ENCODE data around the gene TLDC2.
"Not testable (repeated sequence)": the region's sequence is repeated elsewhere in the genome, so short reads cannot be mapped to it uniquely, and the experiment has no call there.

Gene TLDC2

GRCh38 chr20:36866681-36867495 lies 9.1 kb upstream of the TLDC2 start:
- no peak for TF ChIP-seq GATA1 (IDR thresholded peaks at IDR 0.05; ENCODE audit: low read depth, low read length)
- no peak for TF ChIP-seq POLR2A (IDR thresholded peaks at IDR 0.05; ENCODE audit: low read length)
- DNase-seq: no peak

- DNase-seq: no peak
- TF ChIP-seq GATA1 (IDR thresholded peaks at IDR 0.05; ENCODE audit: low read depth, low read length) (no peak), POLR2A (IDR thresholded peaks at IDR 0.05; ENCODE audit: low read length) (no peak)
These were observed 4.0 kb upstream of the TLDC2 start for GRCh38 chr20:36871640-36872570.

DNA sequence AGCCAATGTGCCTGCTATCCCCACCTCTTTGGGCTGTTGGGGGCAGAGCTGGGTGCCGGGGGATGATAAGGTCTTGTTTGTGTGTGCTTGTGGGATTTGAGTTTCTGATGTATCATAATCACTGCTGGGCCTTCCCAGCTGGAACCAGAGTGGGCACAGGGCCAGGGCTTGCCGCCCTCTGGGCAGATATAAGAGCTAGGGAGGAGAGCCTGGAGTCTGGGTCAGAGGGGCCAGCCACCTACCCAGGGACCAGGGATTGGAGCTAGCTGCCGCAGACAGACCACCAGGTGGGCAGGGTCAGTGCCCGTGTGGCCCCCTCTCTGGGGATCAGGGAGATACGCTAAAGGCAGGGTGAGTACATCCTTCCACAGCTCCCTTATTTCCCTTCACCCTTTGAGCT lies 3.1 kb upstream of the TLDC2 start:
- TF ChIP-seq POLR2A (IDR thresholded peaks at IDR 0.05; ENCODE audit: low read length): no peak
- no peak for TF ChIP-seq GATA1 (IDR thresholded peaks at IDR 0.05; ENCODE audit: low read depth, low read length)
- peak; percentile 12 to 49 for DNase-seq

- TF ChIP-seq POLR2A (IDR thresholded peaks at IDR 0.05; ENCODE audit: low read length) (no peak), GATA1 (IDR thresholded peaks at IDR 0.05; ENCODE audit: low read depth, low read length) (no peak)
- DNase-seq: peak; percentile 11 to 30
These were observed 2.3 kb upstream of the TLDC2 start for GRCh38 chr20:36873498-36874189.

DNA sequence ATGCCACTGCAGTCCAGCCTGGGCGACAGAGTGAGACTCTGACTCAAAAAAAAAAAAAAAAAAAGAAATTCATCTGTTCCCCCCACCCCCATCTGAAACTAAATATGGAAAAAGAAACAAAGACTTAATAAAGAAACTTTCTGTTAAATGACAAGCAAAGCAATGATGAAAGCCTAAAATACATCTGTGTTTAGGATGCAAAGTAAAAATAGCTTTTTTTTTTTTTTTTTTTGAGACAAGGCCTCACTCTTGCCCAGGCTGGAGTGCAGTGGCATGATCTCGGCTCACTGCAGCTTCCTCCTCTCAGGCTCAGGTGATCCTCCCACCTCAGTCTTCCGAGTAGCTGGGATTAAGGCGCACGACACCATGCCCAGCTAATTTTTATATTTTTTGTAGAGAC lies 845 bp upstream of the TLDC2 start:
- DNase-seq: not testable (repeated sequence)

GRCh38 chr20:36876473-36876833 lies 515 bp downstream of the TLDC2 start:
- TF ChIP-seq GATA1 (IDR thresholded peaks at IDR 0.05; ENCODE audit: low read depth, low read length): no peak
- no peak for TF ChIP-seq POLR2A (IDR thresholded peaks at IDR 0.05; ENCODE audit: low read length)
- no peak for DNase-seq

GRCh38 chr20:36878941-36879340 lies 3.0 kb downstream of the TLDC2 start:
- TF ChIP-seq POLR2A (IDR thresholded peaks at IDR 0.05; ENCODE audit: low read length) (no peak), GATA1 (IDR thresholded peaks at IDR 0.05; ENCODE audit: low read depth, low read length) (no peak)
- DNase-seq: no peak

GRCh38 chr20:36880741-36881250 lies 4.9 kb downstream of the TLDC2 start:
- DNase-seq: no peak
- no peak for TF ChIP-seq GATA1 (IDR thresholded peaks at IDR 0.05; ENCODE audit: low read depth, low read length)
- no peak for TF ChIP-seq POLR2A (IDR thresholded peaks at IDR 0.05; ENCODE audit: low read length)

GRCh38 chr20:36881331-36881730 lies 5.4 kb downstream of the TLDC2 start:
- no peak for DNase-seq
- TF ChIP-seq POLR2A (IDR thresholded peaks at IDR 0.05; ENCODE audit: low read length): no peak
- TF ChIP-seq GATA1 (IDR thresholded peaks at IDR 0.05; ENCODE audit: low read depth, low read length): no peak

- TF ChIP-seq POLR2A (IDR thresholded peaks at IDR 0.05; ENCODE audit: low read length) (no peak), GATA1 (IDR thresholded peaks at IDR 0.05; ENCODE audit: low read depth, low read length) (no peak)
- DNase-seq: no peak
These were observed 6.0 kb downstream of the TLDC2 start for GRCh38 chr20:36881888-36882287.

DNA sequence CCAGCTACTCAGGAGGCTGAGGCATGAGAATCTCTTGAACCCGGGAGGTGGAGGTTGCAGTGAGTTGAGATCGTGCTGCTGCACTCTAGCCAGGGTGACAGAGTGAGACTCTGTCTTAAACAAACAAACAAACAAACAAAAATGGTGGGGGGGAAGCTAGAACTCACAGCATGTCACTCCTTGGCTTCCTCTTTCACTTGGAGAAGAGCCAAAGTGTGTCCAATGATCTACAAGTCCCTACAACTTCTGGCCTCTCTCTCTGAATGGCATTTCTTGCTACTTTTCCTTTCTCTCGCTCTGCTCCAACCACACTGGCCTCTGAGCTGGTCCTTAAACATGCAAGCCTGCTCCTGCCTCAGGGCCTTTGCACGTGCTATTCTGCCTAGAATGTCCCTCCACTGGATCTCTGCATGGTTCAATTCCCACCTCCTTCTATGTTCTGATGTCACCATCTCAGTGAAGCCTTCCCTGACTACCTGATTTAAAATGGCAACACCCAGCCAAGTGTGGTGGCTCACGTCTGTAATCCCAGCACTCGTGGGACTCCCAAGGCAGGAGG lies 8.1 kb downstream of the TLDC2 start:
- no peak for TF ChIP-seq GATA1 (IDR thresholded peaks at IDR 0.05; ENCODE audit: low read depth, low read length)
- TF ChIP-seq POLR2A (IDR thresholded peaks at IDR 0.05; ENCODE audit: low read length): no peak
- no peak for DNase-seq

DNA sequence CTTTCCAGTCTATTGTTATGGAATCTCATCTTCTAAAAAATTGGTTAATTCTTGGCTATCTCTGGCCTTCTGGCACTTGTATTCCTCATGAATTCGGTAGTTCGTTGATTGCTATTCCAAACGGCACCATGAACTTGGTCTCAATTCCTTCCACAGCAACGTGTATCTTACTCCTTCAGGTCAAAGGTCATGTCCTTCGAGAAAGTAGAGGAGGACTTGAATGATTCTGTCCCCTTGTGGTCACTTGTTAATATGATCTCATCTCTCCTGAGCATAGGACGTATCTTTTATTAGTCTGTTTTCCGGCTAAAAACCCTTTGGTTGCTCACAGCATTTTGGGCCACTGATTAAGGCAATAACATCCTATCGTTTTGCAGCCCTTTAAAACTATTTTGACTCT lies 9.4 kb downstream of the TLDC2 start:
- TF ChIP-seq GATA1 (IDR thresholded peaks at IDR 0.05; ENCODE audit: low read depth, low read length): no peak
- DNase-seq: peak; percentile 10 to 31

DNA sequence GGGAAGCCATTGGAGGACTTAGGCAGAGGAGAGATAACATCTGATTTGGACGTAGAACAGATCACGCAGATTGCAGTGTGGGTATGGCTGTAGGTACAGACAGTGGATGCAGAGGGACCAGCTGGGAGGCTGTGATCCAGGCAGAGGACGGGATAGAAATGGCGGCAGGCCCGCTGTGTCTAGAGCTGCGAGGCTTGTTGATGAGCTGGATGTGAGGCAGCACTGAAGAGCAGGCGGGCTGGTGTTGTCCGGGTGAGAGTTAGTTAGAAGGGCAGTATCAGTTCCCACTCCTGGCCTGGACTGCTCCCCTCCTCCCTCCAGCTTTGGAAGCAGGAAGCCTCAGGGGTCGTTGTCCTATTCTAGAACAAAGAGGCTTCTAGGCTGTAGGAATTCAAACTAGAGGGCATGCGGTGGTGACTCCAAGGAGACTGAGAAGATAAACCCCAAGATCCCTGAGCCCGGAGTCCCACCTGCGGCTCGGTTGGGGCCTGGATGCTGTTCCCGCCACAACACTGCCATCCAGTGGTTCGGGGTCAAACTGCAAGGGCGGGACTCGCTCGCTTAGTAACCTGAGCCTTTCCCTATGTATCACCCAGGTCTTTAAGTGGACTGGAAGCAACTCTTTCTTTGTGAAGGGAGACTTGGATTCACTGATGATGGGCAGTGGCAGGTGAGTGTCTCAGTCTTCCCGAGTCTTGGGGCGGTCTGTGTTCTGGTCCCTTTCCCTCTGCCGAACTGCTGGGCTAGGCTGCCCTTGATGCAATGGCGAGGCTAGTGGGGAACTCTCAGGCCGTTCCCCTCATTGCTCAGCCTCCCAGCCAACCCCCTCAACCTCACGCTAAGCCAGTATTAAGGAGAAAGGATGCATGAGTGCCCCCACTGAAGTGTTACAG lies 11.2 kb downstream of the TLDC2 start:
- TF ChIP-seq POLR2A (IDR thresholded peaks at IDR 0.05; ENCODE audit: low read length) (no peak), GATA1 (IDR thresholded peaks at IDR 0.05; ENCODE audit: low read depth, low read length) (no peak)
- peak; percentile 74 to 88 for DNase-seq

Data from erythroblast (primary cell).